NCI-H526 (cell line): ENCODE results near the gene AP2A2.
"Not testable (repeated sequence)": the region's sequence is repeated elsewhere in the genome, so short reads cannot be mapped to it uniquely, and the experiment has no call there.

Source experiments
- DNase-seq, 2 experiments: peaks; one replicate each; lab custom pipeline; 2025; lab: John Stamatoyannopoulos, UW

Gene AP2A2

GRCh38 chr11:954392-955153, 28.9 kb downstream of the AP2A2 start:
- DNase-seq, result no peak

- peak; percentile 85 to 92 for DNase-seq
Measured at GRCh38 chr11:955154-956063, 29.7 kb downstream of the AP2A2 start.

GRCh38 chr11:957212-957920, 31.7 kb downstream of the AP2A2 start:
- no peak for DNase-seq

GRCh38 chr11:958101-958500, 32.4 kb downstream of the AP2A2 start:
- DNase-seq, result no peak

- DNase-seq, result no peak
Measured at GRCh38 chr11:959027-959426, 33.4 kb downstream of the AP2A2 start.

GRCh38 chr11:959608-960007, 33.9 kb downstream of the AP2A2 start:
- no peak for DNase-seq

- not testable (repeated sequence) for DNase-seq
Measured at GRCh38 chr11:961310-961920, 35.7 kb downstream of the AP2A2 start.

GRCh38 chr11:961921-962320, 36.3 kb downstream of the AP2A2 start:
- DNase-seq, result no peak

GRCh38 chr11:962688-963087, 37.0 kb downstream of the AP2A2 start:
- DNase-seq, result no peak

- no peak for DNase-seq
Measured at GRCh38 chr11:963852-964251, 38.2 kb downstream of the AP2A2 start.

- DNase-seq, result no peak
Measured at GRCh38 chr11:965206-965775, 39.6 kb downstream of the AP2A2 start.

GRCh38 chr11:967995-968751, 42.5 kb downstream of the AP2A2 start:
- DNase-seq, result no peak

GRCh38 chr11:968822-969221, 43.2 kb downstream of the AP2A2 start:
- DNase-seq, result no peak

- DNase-seq, result no peak
Measured at GRCh38 chr11:969651-970205, 44.1 kb downstream of the AP2A2 start.

- no peak for DNase-seq
Measured at GRCh38 chr11:970319-970871, 44.7 kb downstream of the AP2A2 start.

GRCh38 chr11:971092-971690, 45.5 kb downstream of the AP2A2 start:
- no peak for DNase-seq

GRCh38 chr11:971731-972365, 46.2 kb downstream of the AP2A2 start:
- DNase-seq, result no peak

- no peak for DNase-seq
Measured at GRCh38 chr11:972523-973211, 47.0 kb downstream of the AP2A2 start.

- DNase-seq, result no peak
Measured at GRCh38 chr11:973237-973636, 47.6 kb downstream of the AP2A2 start.
